GM21367 (cell line): Measurements from ENCODE around the gene STN1.
"Not testable (repeated sequence)": the region's sequence is repeated elsewhere in the genome, so short reads cannot be mapped to it uniquely, and the experiment has no call there.

ENCODE experiments used
- ATAC-seq: cut with Tn5 transposase; IDR thresholded peaks from one replicate; pipeline ENCODE4 v1.9.1; 2021; ENCODE audit not compliant: unreplicated experiment

Gene STN1

DNA sequence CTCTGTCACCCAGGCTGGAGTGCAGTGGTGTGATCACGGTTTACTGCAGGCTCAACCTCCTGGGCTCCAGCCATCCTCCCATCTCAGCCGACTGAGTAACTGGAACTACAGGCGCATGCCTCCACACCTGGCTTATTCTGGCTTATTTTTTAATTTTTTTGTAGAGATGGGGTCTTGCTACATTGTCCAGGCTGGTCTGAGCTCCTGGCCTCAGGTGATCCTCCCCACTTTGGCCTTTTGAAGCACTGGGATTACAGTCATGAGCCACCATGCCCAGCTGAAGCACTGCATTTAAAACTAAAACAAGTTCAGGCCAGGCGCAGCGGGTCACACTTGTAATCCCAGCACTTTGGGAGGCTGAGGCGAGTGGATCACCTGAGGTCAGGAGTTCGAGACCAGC is 70.6 kb downstream of the STN1 start:
- ATAC-seq = no peak

DNA sequence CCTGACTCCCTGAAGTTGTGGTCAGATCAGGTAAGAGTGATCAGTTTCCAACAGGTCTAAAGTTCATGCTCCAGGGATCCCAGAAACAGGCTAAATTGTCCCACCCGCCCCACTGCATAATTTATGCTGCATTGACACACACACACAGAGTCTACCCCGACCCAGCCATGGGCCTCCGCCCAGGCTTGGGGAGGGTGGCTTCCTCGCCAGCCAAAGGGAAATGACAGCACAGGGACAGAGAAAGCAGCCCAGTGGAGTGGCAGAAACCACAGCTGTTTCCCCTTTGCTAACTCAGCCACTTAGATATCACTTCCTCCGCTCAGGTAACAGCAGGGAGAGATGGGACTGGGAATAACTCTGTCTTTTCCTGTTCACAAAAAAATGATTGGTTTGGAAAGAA is 72.0 kb downstream of the STN1 start:
- ATAC-seq = no peak

DNA sequence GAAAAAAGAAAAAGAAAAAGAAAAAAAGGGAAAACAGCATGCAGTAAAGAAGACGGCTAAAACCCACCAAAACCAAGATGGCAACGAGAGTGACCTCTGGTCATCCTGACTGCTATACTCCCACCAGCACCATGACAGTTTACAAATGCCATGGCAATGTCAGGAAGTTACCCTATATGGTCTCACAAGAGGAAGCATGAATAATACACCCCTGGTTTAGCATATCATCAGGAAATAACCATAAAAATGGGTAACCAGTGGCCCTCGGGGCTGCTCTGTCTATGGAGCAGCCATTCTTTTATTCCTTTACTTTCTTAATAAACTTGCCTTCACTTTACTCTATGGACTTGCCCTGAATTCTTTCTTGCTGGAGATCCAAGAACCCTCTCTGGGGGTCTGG is 72.6 kb downstream of the STN1 start:
- not testable (repeated sequence) for ATAC-seq

DNA sequence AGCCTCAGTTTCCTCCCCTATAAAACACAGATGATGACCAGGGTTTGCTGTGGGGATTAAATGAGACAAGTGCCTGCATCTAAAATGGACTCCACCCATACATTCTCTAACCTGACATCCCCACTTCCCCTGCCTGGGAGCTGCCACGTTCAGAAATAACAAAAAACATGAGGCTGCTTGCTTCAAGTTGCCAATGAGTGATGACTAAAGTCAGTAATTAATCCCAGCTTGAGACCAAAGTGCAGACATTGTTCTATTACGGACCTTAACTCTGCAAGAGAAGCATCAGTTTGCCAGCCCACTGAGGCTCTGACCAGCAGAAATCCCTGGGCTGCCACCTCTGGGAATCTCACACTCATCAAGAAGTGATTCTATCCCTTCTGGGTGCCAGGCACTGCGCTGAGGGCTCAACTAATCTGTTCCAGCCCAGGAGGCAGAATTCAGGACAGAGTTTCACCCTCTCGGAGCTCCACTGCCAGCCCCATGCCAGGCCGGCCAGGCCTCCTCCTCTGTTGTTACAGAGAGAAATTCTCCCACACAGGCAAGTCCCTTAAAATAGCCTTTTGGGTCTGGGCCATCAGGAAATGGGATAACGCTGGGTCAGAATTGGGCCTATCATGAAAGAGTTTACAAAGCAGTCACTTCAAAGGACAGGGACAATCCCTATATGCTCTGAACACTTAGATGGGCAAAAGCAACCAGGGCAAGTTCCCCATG is 74.0 kb downstream of the STN1 start:
- no peak for ATAC-seq

DNA sequence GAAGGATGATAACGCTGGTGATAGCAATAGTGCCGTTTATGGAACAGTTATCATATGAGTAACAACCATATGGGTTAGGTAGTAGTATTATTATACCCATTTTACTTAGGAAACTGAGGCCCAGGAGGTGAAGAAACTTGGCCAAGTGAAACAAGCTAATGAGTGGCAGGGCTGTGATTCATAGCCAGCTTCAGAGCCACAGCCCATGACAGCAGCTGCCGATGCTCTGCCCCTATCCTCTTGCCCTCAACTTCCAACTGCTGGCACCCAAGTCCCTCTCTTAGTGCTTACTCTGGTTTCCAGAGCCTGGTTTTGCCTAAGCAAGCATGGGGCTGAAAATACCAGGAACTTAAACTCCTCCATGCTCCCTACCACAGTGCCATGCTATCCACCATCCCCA is 74.9 kb downstream of the STN1 start:
- ATAC-seq = no peak

DNA sequence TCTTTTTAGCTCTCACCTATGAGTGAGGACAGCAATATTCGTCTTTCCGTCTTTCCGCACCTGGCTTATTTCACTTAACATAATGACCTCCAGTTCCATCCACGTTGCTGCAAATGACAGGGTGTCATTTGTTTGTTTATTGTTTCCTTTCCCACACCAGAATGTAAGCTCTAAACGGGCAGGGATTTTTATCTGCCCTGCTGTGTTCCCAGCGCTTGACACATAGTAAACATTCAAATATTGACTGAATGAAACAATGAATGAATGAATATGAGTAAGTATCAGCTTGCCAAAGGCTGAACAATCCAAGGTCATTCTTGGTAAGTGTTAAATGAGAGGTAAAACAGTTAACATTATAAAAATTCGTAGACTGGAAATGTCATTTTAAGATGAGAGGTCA is 75.4 kb downstream of the STN1 start:
- ATAC-seq = no peak

DNA sequence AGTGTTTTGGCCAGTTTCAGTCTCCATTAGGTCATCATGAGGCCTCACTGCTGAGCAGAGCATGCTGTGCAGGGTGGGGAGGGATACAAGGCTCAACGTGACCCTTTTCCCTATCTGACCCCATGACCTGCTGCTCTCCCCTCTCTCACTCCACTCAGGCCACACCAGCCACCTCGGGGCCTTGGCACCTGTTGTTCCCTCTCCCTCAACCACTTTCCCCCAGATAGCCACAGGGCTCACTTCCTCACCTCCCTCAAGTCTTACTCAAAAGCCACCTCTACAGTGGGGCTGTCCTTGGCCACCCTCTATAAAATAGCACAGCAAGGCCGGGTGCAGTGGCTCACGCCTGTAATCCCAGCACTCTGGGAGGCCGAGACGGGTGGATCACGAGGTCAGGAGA is 76.5 kb downstream of the STN1 start:
- ATAC-seq = no peak

DNA sequence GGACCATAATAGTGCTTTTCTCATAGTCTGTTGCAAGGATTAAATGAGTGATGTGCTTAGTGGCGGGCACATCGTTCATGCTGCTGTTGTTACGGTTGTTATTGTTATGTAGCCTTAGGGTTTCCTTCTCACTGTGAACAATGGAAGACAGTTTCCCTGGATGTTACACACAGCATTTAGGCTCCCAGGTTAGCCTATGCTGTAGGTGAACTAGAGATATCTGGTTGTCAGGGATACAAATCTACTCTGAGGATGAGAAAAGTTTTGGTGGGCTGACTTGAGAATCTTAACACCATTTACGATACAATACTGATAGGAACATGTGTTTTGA is 77.3 kb downstream of the STN1 start:
- no peak for ATAC-seq

DNA sequence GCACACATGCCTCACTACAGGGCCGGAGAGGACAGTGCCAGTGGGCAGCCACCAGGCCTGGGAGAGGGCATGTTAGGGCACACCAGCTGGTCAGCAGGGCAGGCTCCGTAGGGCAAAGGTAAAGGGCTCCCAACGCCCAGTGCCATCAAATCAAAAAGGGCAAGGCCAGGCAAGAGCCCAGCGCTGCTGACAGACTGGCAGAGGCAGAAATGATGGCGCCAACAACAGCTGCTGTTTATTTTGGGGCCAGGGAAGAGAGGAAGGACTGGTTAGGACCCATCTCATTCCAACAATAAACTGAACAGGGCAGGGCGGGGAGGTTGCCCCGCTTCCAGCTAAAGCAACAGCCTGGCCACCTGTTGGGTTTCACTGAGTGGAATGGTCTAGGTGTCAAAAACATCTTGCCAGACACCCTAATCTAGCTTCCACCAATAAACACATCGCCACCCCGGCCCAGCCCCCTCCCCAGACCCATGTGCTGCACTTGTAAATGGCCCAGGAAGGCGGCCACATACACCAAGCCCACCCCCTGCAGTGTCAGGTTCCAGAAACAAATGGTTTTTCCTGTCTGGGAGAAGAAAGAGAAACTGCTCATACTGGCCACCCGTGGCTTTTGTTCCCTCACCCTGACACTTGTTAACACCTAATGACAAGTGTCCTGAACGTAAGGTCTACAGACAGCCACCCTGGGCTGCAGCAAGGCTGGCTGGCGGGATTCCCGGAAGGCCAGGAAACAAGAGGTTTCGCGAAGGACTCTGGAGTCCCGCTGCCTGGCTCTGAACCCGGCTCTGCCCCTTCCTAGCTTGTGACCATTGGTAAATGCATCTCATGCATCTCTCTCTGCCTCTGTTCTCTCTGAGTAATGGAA is 77.9 kb downstream of the STN1 start:
- no peak for ATAC-seq

DNA sequence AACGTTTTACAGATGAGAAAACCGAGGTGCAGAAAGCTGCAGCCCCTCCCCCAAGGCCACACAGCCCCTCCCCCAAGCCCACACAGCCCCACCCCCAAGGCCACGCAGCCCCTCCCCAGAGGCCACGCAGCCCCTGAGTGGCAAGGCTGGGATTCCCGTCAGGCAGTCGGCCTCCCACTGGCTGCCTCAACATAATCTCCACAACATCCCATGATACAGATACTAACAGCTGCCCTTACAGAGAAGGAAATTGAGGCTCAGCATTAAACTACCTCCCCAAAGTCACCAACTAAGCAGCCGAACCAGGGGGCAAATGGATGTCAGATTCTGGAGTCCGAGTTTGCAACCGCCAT is 78.5 kb downstream of the STN1 start:
- no peak for ATAC-seq

DNA sequence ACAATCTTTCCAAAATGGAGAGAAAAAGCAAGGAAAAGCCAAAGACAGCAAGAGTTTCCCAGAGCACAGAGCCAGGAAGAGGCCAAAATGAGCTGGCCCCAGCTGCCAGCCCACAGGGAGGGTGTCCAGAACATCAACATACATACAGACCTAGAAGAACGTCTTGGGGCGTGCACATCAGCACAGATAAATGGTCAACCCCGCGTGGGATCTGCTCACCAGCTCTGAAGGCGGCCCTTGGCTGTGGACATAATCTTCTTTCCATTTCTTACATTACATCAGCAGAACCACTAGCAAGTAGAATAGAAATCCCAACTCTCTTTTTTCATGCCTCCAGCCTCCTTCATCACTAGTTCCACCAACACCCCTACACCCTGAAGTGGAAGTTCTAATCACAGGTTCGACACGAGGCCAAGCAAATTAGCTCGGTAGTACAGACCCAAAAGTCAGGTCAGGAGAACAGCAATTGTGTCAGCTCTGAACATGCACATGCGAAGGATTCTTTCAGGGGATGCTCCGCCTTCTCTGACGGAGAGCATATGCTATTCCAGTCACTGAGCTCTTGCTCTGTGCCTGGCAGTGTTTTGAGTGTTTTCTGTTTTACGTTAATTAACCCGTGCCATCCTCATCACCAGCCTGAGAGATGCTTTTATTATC is 79.0 kb downstream of the STN1 start:
- ATAC-seq = no peak

DNA sequence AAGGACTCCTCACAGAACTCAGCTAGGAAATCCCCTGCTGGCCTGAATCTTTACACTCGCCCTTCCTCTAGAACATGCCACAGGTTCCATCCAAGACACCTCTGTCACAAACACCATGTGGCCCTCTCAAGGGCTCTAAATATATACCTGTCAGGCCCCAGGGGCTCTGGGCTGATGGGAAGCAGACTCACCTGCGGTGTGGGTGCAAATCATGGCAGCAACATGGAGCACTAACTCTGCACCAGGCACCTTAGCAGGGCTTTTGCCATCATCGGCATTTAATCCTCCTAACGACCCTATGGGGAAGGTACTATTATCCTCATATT is 80.0 kb downstream of the STN1 start:
- no peak for ATAC-seq

DNA sequence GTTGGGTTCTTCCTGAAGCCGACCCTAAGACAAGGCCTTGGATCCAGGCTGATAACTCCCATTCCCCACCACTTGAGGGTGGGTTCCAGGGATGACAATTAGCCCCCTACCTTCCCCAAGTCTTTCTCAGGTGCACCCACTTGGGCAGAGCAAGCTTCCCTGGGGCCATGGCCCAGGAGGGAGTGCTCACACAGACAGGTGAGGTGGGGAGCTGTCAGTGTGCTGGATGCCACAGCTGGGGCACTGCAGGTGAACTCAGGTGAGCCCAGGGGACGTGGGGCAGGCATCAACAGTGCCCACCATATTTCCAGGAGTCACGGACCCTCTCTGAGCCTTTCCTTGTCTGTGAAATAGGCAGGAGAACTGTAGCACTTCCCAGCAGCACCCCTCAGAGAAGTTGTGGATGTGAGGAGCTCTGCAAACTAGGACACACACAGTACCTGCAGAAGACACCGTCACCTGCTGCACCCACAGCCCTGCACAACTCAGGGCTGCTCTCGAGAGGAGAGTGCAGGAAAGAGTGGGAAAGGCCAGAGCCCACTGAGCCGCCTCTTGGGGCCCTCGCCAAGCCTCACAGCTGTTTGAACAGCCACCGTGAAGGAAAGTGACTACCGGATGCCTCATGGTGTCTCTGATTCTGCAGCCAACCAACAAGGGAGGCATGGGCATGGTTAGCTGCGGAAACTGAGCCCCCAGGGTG is 80.5 kb downstream of the STN1 start:
- ATAC-seq = no peak

DNA sequence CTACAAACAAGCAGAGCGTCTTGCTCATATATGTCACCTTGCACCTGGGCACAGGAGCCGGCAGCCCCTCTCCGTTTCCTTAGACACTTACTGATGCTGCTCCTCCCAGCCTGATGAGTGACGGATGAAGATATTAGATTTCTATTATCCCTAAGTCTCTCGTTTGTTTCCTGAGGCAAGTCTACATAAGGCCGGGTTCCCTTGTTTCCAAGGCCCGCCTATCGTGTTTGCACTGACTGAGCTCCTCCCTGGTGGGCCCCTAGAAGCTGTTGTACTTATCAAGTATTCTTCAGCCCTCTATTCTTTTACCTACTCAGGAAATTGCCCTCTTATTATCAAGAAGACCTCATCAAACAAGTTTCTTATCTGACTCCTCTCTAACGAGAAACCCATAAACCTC is 81.1 kb downstream of the STN1 start:
- no peak for ATAC-seq

DNA sequence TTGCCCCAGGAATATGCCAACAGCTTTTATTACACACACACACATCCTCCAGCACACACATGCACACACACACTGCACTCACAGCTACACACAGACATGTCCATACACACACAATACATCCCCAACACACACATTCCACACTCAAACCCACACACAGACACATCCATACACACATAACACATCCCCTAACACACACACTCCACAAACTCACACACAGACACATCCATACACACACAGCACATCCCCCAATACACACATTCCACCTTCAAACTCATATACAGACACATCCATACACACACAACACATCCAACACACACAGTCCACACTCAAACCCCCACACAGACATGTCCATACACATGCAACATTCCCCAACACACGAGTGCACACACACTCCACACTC is 81.7 kb downstream of the STN1 start:
- no peak for ATAC-seq

DNA sequence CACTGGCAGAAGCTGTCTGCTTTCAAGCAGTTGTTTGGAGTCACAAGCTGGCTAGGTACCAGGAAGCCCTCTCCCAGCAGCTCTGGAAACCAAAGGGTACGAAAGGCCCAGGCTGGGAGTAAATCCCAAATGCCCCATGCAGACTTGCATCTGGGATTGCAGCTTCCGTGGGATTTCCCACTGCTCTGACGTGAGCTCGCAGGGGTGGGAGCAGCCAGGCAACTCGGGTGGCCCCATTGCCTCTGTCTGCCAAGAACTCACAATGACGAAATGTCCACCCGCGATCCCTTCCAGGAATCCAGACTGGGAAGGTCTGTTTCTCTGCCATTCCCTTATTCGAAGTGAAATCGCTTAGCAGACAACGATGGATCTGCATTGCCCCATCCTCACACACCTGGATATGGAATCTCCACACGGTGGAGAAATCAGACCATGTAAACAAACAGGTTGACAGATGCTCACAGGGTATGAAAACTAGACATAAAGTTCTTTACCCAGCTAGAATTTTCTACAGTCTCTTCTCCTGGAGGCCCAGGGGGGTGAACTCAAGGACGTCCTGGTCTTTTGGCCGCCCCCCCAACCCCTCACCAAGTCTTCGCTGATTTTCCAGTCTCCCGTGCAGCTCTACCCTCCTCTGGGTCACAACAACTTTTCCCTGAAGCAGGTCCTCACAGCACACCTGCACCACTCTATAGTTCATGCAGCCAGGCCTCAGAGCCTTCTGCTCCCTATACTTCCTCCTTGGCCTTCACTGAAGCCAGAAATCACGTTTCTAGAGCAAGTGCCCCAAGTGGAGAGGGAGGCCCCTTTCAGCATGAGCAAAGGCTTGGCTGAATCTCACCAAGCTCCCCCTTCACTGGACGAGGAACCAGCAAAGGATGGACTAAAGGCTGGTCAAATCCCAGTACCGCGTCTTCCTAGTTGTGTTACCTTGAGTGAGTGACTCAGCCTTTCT is 82.6 kb downstream of the STN1 start:
- ATAC-seq = no peak

DNA sequence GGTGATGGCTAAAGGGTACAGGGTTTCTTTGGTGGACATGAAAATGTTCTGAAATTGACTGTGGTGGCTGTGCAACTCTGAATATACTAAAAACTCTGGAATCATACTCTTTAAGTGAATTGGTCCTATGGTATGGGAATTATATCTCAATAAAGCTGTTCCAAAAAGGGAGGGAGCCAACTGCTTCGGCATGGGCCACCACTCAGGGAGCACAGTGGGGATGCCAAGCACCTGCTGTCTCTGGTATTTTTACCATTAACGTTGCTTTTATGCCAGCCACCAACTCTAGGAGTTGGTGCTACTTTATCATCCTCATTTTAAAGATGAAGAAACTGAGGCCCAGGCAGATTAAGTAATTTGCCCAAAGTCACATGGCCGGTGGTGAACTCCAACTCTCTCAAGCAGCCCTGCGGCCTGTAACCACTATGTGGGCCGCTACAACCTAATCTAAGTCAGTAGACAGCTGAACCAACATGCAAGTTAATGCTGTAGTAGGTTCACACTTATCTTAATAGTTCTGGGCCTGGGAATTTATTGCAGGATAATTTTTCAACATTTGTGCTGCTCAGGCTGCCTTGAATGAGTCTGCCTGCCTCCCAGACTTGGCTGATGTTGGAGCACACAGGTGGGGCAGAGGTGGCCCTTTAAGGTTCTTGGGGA is 83.4 kb downstream of the STN1 start:
- no peak for ATAC-seq

DNA sequence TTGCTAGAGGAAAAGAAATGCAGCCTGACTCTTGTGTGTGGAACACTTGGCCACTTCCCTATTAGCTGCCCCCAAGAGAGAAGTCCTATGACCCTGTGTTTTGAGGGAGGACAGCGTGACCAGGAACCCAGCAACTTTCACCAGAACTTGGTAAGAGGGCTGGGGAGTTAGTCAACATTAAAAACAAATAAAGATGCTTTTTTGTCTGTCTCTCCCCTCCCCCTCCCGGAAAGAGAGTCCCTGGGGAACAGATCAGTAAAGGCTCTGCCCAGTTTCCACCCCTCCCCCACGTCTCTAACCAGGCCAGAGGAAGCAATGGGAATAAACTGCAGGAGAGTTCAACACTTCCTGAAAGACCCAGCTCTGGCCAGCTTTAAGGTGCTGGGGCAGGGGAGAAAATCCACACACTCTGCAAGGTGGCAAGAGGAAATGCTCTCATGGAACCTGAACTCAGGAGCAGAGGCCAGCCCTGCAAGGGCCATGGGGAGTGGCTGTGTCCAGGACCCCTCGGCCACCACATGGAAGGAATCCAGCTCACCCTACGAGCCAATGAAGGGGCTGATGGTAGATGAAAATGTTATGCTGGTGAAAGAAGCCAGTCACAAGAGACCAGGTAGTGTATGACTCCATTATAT is 84.1 kb downstream of the STN1 start:
- ATAC-seq = no peak

DNA sequence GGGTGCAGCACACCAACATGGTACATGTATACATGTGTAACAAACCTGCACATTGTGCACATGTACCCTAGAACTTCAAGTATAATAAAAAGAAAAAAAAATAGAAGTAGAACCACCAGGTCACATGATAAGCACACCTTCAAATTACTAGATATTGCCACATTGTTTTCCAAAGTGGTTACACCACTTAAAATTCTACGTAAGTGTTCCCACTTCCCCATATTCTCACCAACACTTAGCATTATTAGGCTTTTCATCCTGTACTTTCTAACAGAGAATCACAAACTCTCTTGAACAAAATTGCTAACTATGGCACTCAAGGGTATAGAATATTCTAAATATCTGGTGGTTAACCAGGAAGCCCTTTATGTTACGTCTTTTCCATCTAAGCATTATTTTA is 85.2 kb downstream of the STN1 start:
- ATAC-seq = no peak
